ENCODE results near the gene PCSK5.

GRCh38 chr9:76240578-76240977 lies 350.1 kb downstream of the PCSK5 start:
- TF ChIP-seq, protein P1, sequence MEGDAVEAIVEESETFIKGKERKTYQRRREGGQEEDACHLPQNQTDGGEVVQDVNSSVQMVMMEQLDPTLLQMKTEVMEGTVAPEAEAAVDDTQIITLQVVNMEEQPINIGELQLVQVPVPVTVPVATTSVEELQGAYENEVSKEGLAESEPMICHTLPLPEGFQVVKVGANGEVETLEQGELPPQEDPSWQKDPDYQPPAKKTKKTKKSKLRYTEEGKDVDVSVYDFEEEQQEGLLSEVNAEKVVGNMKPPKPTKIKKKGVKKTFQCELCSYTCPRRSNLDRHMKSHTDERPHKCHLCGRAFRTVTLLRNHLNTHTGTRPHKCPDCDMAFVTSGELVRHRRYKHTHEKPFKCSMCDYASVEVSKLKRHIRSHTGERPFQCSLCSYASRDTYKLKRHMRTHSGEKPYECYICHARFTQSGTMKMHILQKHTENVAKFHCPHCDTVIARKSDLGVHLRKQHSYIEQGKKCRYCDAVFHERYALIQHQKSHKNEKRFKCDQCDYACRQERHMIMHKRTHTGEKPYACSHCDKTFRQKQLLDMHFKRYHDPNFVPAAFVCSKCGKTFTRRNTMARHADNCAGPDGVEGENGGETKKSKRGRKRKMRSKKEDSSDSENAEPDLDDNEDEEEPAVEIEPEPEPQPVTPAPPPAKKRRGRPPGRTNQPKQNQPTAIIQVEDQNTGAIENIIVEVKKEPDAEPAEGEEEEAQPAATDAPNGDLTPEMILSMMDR (IDR thresholded peaks at IDR 0.05; ENCODE audit: borderline replicate concordance, extremely low read depth, low read length, poor library complexity, severe bottlenecking): no peak
- TF ChIP-seq EZH2 (IDR thresholded peaks at IDR 0.05; ENCODE audit: borderline replicate concordance, low read depth, low read length, severe bottlenecking): no peak

Measured in DND-41 (cell line).